ENCODE results near the gene RPL32. TPM values are rescaled to one million over a fixed set of nuclear protein-coding genes. Genes with fewer than 3 reads are reported as not detected.
A peak's percentile ranks its signal among the peaks of the same experiment; 100 is the strongest.

RPL32 gene
- total RNA-seq, 4 donors from 2014 or later = 510 to 893 (median 747) TPM

- TF ChIP-seq CTCF (IDR thresholded peaks at IDR 0.05) (peak in 2 of 5 experiments; percentile 11 to 19), POLR2A (IDR thresholded peaks at IDR 0.05) (no peak)
- Histone ChIP-seq H3K9me3 (no peaks in the 10 kb centered on the region), H3K36me3 (peaks cover 4 to 97% (median 9%) of the 10 kb centered on the region in 3 donors), H3K4me3 (no peak overlapping the region), H3K4me1 (peaks cover 0 to 22% (median 0%) of the 10 kb centered on the region in 4 donors), H3K27ac (peak overlapping the region in 2 of 4 donors; percentile 31 to 33), H3K27me3 (no peaks in the 10 kb centered on the region)
- no peak for DNase-seq (ENCODE audit: low spot score in 2 of 2)
- 40 to 60% methylated on average over 4 of the region's 4 CpGs for WGBS, 2 donors
Measured at GRCh38 chr3:12830785-12831156, 10.6 kb downstream of the RPL32 start.

- Histone ChIP-seq H3K27me3 (no peaks in the 10 kb centered on the region), H3K27ac (peak overlapping the region in 2 of 4 donors; percentile 31 to 33), H3K9me3 (no peaks in the 10 kb centered on the region), H3K4me1 (peaks cover 0 to 22% (median 0%) of the 10 kb centered on the region in 4 donors), H3K36me3 (peaks cover 4 to 97% (median 7%) of the 10 kb centered on the region in 3 donors), H3K4me3 (no peak overlapping the region)
- no peak for DNase-seq (ENCODE audit: low spot score in 2 of 2)
- WGBS, 2 donors = 68 to 70% methylated on average over 13 to 16 of the region's 17 CpGs
- TF ChIP-seq CTCF (IDR thresholded peaks at IDR 0.05) (no peak), POLR2A (IDR thresholded peaks at IDR 0.05) (no peak), EP300 (IDR thresholded peaks at IDR 0.05) (no peak)
Measured at GRCh38 chr3:12829886-12830784, 11.2 kb downstream of the RPL32 start.

- no peak overlapping the region for H3K27ac ChIP-seq
- no peak overlapping the region for H3K4me3 ChIP-seq
- TF ChIP-seq EP300 (IDR thresholded peaks at IDR 0.05) = no peak
- TF ChIP-seq POLR2A (IDR thresholded peaks at IDR 0.05) = no peak
- peaks cover 0 to 22% (median 0%) of the 10 kb centered on the region in 4 donors for H3K4me1 ChIP-seq
- no peaks in the 10 kb centered on the region for H3K9me3 ChIP-seq
- DNase-seq (ENCODE audit: low spot score in 2 of 2) = no peak
- H3K27me3 ChIP-seq = no peaks in the 10 kb centered on the region
- H3K36me3 ChIP-seq = peaks cover 4 to 93% (median 7%) of the 10 kb centered on the region in 3 donors
- 85 to 92% methylated on average over 4 of the region's 4 CpGs for WGBS, 2 donors
Measured at GRCh38 chr3:12829404-12829803, 12.0 kb downstream of the RPL32 start.

- WGBS, 2 donors = 91 to 92% methylated on average over 4 of the region's 4 CpGs
- TF ChIP-seq CTCF (IDR thresholded peaks at IDR 0.05) (no peak), EP300 (IDR thresholded peaks at IDR 0.05) (no peak), POLR2A (IDR thresholded peaks at IDR 0.05) (no peak)
- DNase-seq (ENCODE audit: low spot score in 2 of 2) = no peak
- Histone ChIP-seq H3K36me3 (peaks cover 3 to 87% (median 4%) of the 10 kb centered on the region in 3 donors), H3K27ac (no peak overlapping the region), H3K4me3 (no peak overlapping the region), H3K9me3 (no peaks in the 10 kb centered on the region), H3K4me1 (peaks cover 0 to 22% (median 0%) of the 10 kb centered on the region in 4 donors), H3K27me3 (no peaks in the 10 kb centered on the region)
Measured at GRCh38 chr3:12828751-12829150, 12.6 kb downstream of the RPL32 start.

- TF ChIP-seq EP300 (IDR thresholded peaks at IDR 0.05) = no peak
- TF ChIP-seq CTCF (IDR thresholded peaks at IDR 0.05) = no peak
- no peak for TF ChIP-seq POLR2A (IDR thresholded peaks at IDR 0.05)
- WGBS, 2 donors = 87 to 88% methylated on average over 8 of the region's 8 CpGs
- no peak overlapping the region for H3K4me3 ChIP-seq
- DNase-seq (ENCODE audit: low spot score in 2 of 2) = no peak
- peaks cover 0 to 75% (median 2%) of the 10 kb centered on the region in 3 donors for H3K36me3 ChIP-seq
- H3K4me1 ChIP-seq = peaks cover 0 to 7% (median 0%) of the 10 kb centered on the region in 4 donors
- no peak overlapping the region for H3K27ac ChIP-seq
- no peaks in the 10 kb centered on the region for H3K9me3 ChIP-seq
- no peaks in the 10 kb centered on the region for H3K27me3 ChIP-seq
Measured at GRCh38 chr3:12825156-12825555, 16.2 kb downstream of the RPL32 start.
